ENCODE measurements around the gene PRPF19.

GRCh38 chr11:60927600-60927999 lies 21.2 kb upstream of the PRPF19 start:
- TF ChIP-seq CTCF (conservative IDR thresholded peaks at IDR 0.05 in 1 of 2, IDR thresholded peaks at IDR 0.05 in 1 of 2; ENCODE audit: low read depth in 1 of 2, low read length in 2 of 2): no peak
- TF ChIP-seq EZH2 (IDR thresholded peaks at IDR 0.05; ENCODE audit: low read length, missing control alignments): no peak

Data from fibroblast of lung (primary cell).